Measurements from ENCODE around the gene MMADHC. TPM values are rescaled to one million over a fixed set of nuclear protein-coding genes. Genes with fewer than 3 reads are reported as not detected.

Gene MMADHC
- total RNA-seq (ENCODE audit: low replicate concordance) = 87.3 and 98.0 TPM in 2 replicates
- long read RNA-seq, transcript MMADHC-201 (8 exons, 1,436 nt) = major isoform, 245 of 282 reads
- long read RNA-seq, transcript MMADHC-203 (7 exons, 1,726 nt) = minor isoform, 25 of 282 reads
- long read RNA-seq, partial matches to known transcripts = 5 of 282 reads
- long read RNA-seq, other reads (novel, unspliced or antisense) = 6 of 282 reads

- peaks cover 21% of the 10 kb centered on the region for H3K4me1 Mint-ChIP-seq (ENCODE audit: unreplicated experiment)
- no peaks in the 10 kb centered on the region for H3K9me3 Mint-ChIP-seq
- DNase-seq (ENCODE audit: extremely low spot score, unreplicated experiment) = peak; percentile 93
- H3K36me3 Mint-ChIP-seq = peaks cover 22% of the 10 kb centered on the region
- H3K4me3 Mint-ChIP-seq = peak within 1 kb of the TSS; percentile 97
- H3K27me3 Mint-ChIP-seq = no peaks in the 10 kb centered on the region
- TF ChIP-seq CTCF (conservative IDR thresholded peaks at IDR 0.05) = no peak
- peak within 1 kb of the TSS; percentile 98 for H3K27ac Mint-ChIP-seq
Measured at GRCh38 chr2:149587220-149587949, at the start of gene MMADHC. Gene MMADHC, minus strand, starts transcription at chr2:149587775. Its CDS starts 678 bp downstream, at chr2:149587097.

GRCh38 chr2:149634103-149634502 lies 46.5 kb upstream of the MMADHC start:
- no peak for DNase-seq (ENCODE audit: extremely low spot score, unreplicated experiment)
- no peak for TF ChIP-seq CTCF (conservative IDR thresholded peaks at IDR 0.05)
- Mint-ChIP-seq H3K27me3 (peaks cover 4% of the 10 kb centered on the region), H3K4me1 (ENCODE audit: unreplicated experiment) (no peaks in the 10 kb centered on the region), H3K27ac (no peak overlapping the region), H3K9me3 (peaks cover 8% of the 10 kb centered on the region), H3K36me3 (no peaks in the 10 kb centered on the region), H3K4me3 (no peak overlapping the region)

GRCh38 chr2:149630445-149630844 lies 42.9 kb upstream of the MMADHC start:
- no peak for TF ChIP-seq CTCF (conservative IDR thresholded peaks at IDR 0.05)
- Mint-ChIP-seq H3K4me3 (no peak overlapping the region), H3K36me3 (no peaks in the 10 kb centered on the region), H3K9me3 (peaks cover 4% of the 10 kb centered on the region), H3K4me1 (ENCODE audit: unreplicated experiment) (no peaks in the 10 kb centered on the region), H3K27ac (no peak overlapping the region), H3K27me3 (peaks cover 4% of the 10 kb centered on the region)
- DNase-seq (ENCODE audit: extremely low spot score, unreplicated experiment) = no peak

- TF ChIP-seq CTCF (conservative IDR thresholded peaks at IDR 0.05) = no peak
- Mint-ChIP-seq H3K27ac (no peak overlapping the region), H3K27me3 (peaks cover 4% of the 10 kb centered on the region), H3K9me3 (no peaks in the 10 kb centered on the region), H3K36me3 (no peaks in the 10 kb centered on the region), H3K4me3 (no peak overlapping the region), H3K4me1 (ENCODE audit: unreplicated experiment) (no peaks in the 10 kb centered on the region)
- DNase-seq (ENCODE audit: extremely low spot score, unreplicated experiment) = no peak
Measured at GRCh38 chr2:149629026-149629425, 41.5 kb upstream of the MMADHC start.

GRCh38 chr2:149627111-149627801 lies 39.7 kb upstream of the MMADHC start:
- DNase-seq (ENCODE audit: extremely low spot score, unreplicated experiment) = no peak
- H3K4me3 Mint-ChIP-seq = no peak overlapping the region
- no peaks in the 10 kb centered on the region for H3K9me3 Mint-ChIP-seq
- TF ChIP-seq CTCF (conservative IDR thresholded peaks at IDR 0.05) = no peak
- no peaks in the 10 kb centered on the region for H3K27me3 Mint-ChIP-seq
- no peaks in the 10 kb centered on the region for H3K36me3 Mint-ChIP-seq
- H3K4me1 Mint-ChIP-seq (ENCODE audit: unreplicated experiment) = no peaks in the 10 kb centered on the region
- no peak overlapping the region for H3K27ac Mint-ChIP-seq
